Liver (tissue), 9 donors: ENCODE data around the gene AHI1. TPM values are rescaled to one million over a fixed set of nuclear protein-coding genes. Genes with fewer than 3 reads are reported as not detected.
A peak's percentile ranks its signal among the peaks of the same experiment; 100 is the strongest.

Experiments used
- DNase-seq: peaks from one replicate; pipeline ENCODE4 v3.0.0-alpha.2; 2017; ENCODE audit warnings: low spot score
- H3K27ac ChIP-seq, 2 donors: one replicate each; pipeline ENCODE4 v1.7.0; 2013; ENCODE audit warnings: inconsistent platforms in 2 of 2, low read length in 2 of 2, control low read depth in 1 of 2, low read depth in 1 of 2, mild to moderate bottlenecking in 1 of 2
- H3K27me3 ChIP-seq, 4 donors: one replicate each; pipeline versions ENCODE4 v1.6.1 to v1.7.0; 2013; ENCODE audit warnings: low read length in 3 of 4, inconsistent platforms in 1 of 4, mild to moderate bottlenecking in 1 of 4, moderate library complexity in 1 of 4; ENCODE audit not compliant: control insufficient read depth in 4 of 4, insufficient read depth in 4 of 4
- H3K36me3 ChIP-seq, 4 donors: one replicate each; pipeline versions ENCODE4 v1.6.1 to v1.7.0; 2013; ENCODE audit warnings: low read length in 3 of 4, mild to moderate bottlenecking in 3 of 4, low read depth in 1 of 4, moderate library complexity in 1 of 4; ENCODE audit not compliant: control insufficient read depth in 4 of 4, insufficient read depth in 3 of 4
- H3K4me1 ChIP-seq, 4 donors: one replicate each; pipeline versions ENCODE4 v1.6.1 to v1.7.0; 2013; ENCODE audit warnings: low read length in 3 of 4, mild to moderate bottlenecking in 3 of 4, moderate library complexity in 1 of 4; ENCODE audit not compliant: control insufficient read depth in 4 of 4, insufficient read depth in 4 of 4
- H3K4me3 ChIP-seq, 3 donors: one replicate each; pipeline versions ENCODE4 v1.6.1 to v1.7.0; 2013; ENCODE audit warnings: low read length in 3 of 3, control low read depth in 1 of 3, low read depth in 1 of 3, mild to moderate bottlenecking in 1 of 3
- H3K9ac ChIP-seq, 2 donors: one replicate each; pipeline ENCODE4 v1.7.0; 2013; ENCODE audit warnings: low read length in 2 of 2, mild to moderate bottlenecking in 2 of 2, moderate library complexity in 2 of 2, control low read depth in 1 of 2, low read depth in 1 of 2
- H3K9me3 ChIP-seq, 4 donors: one replicate each; pipeline versions ENCODE4 v1.6.1 to v1.7.0; 2013; ENCODE audit warnings: low read length in 3 of 4; ENCODE audit not compliant: control insufficient read depth in 4 of 4
- EGR1 ChIP-seq, 2 donors: IDR thresholded peaks; 2 replicates each; pipeline ENCODE4 v1.6.1; 2016 to 2018; ENCODE audit warnings: antibody characterized with exemption in 2 of 2, low read depth in 2 of 2
- FOXA1 ChIP-seq: IDR thresholded peaks from 2 replicates; pipeline ENCODE4 v1.6.1; 2016; ENCODE audit warnings: antibody characterized with exemption
- FOXA2 ChIP-seq: IDR thresholded peaks from 2 replicates; pipeline ENCODE4 v1.6.1; 2016; ENCODE audit warnings: antibody characterized with exemption
- GABPA ChIP-seq, 2 donors: IDR thresholded peaks in 1 of 2; conservative IDR thresholded peaks in 1 of 2; 2 replicates each; pipeline ENCODE4 v1.6.1; 2016; ENCODE audit warnings: antibody characterized with exemption in 2 of 2, mild to moderate bottlenecking in 1 of 2, moderate library complexity in 1 of 2
- HNF4A ChIP-seq, 2 donors: conservative IDR thresholded peaks; 2 replicates each; pipeline ENCODE4 v1.6.1; 2016; ENCODE audit warnings: antibody characterized with exemption in 2 of 2, mild to moderate bottlenecking in 2 of 2
- HNF4G ChIP-seq: IDR thresholded peaks from 2 replicates; pipeline ENCODE4 v1.6.1; 2016; ENCODE audit warnings: antibody characterized with exemption
- JUND ChIP-seq, 2 donors: IDR thresholded peaks; 2 replicates each; pipeline ENCODE4 v1.6.1; 2016; ENCODE audit warnings: antibody characterized with exemption in 2 of 2
- NR2F2 ChIP-seq: IDR thresholded peaks from 2 replicates; pipeline ENCODE4 v1.6.1; 2016; ENCODE audit warnings: antibody characterized with exemption
- RAD21 ChIP-seq, 2 donors: IDR thresholded peaks; 2 replicates each; pipeline ENCODE4 v1.6.1; 2016; ENCODE audit warnings: antibody characterized with exemption in 2 of 2, mild to moderate bottlenecking in 2 of 2
- RXRA ChIP-seq, 2 donors: IDR thresholded peaks; 2 replicates each; pipeline ENCODE4 v1.6.1; 2017 to 2018; ENCODE audit warnings: antibody characterized with exemption in 2 of 2, mild to moderate bottlenecking in 1 of 2
- SP1 ChIP-seq: IDR thresholded peaks from 2 replicates; pipeline ENCODE4 v1.6.1; 2018; ENCODE audit warnings: antibody characterized with exemption, mild to moderate bottlenecking
- TAF1 ChIP-seq: conservative IDR thresholded peaks from 2 replicates; pipeline ENCODE4 v1.6.1; 2016; ENCODE audit warnings: antibody characterized with exemption, mild to moderate bottlenecking
- YY1 ChIP-seq: IDR thresholded peaks from 2 replicates; pipeline ENCODE4 v1.6.1; 2016; ENCODE audit warnings: antibody characterized with exemption, mild to moderate bottlenecking
- WGBS: extraction: QIAGEN DNeasy Blood & Tissue Kit; methylation state at CpG from one replicate; pipeline ENCODE4 v1.1.7; 2013; 5-methylcytosine and 5-hydroxymethylcytosine counted together
- polyA plus RNA-seq, 2 donors: library from polyadenylated mRNA; stranded (reverse) in 1 of 2; unstranded in 1 of 2; fragments of 200-250 nt in 1 of 2; fragments of >200 nt in 1 of 2; fragmentation: Nextera tagmentation in 1 of 2; extraction: Ambion mirVana in 1 of 2; gene quantifications; one replicate each; pipeline versions ENCODE4 v1.2.1 to v1.2.3, GENCODE V29; 2013 to 2015
- total RNA-seq, 2 donors: library from RNA; depleted of rRNA; stranded (reverse); fragments of >200 nt; gene quantifications; one replicate each; pipeline ENCODE4 v1.2.3, GENCODE V29; 2014
- TF ChIP-seq, protein P1 (sequence below): IDR thresholded peaks from 2 replicates; pipeline ENCODE4 v1.6.1; 2016; ENCODE audit warnings: antibody characterized with exemption
- TF ChIP-seq, protein P2 (sequence below): IDR thresholded peaks from 2 replicates; pipeline ENCODE4 v1.6.1; 2016; ENCODE audit warnings: antibody characterized with exemption
- TF ChIP-seq, protein P3 (sequence below): fragments of 150-350 bp; IDR thresholded peaks from 2 replicates; pipeline ENCODE4 v1.5.1; 2017; ENCODE audit warnings: improper control_type of control experiment, low read depth, low read length; ENCODE audit not compliant: missing input control
- TF ChIP-seq, protein P4 (sequence below): IDR thresholded peaks from 2 replicates; pipeline ENCODE4 v1.6.1; 2016; ENCODE audit warnings: antibody characterized with exemption, mild to moderate bottlenecking
- TF ChIP-seq, protein P5 (sequence below): IDR thresholded peaks from 2 replicates; pipeline ENCODE4 v1.6.1; 2016; ENCODE audit warnings: antibody characterized with exemption
- donor health status: healthy.
- donor health status: healthy.
- donor health status: healthy.
- donor health status: healthy.
- donor health status: healthy.

The AHI1 gene
- total and polyA plus RNA-seq, 4 donors: 2.0 to 14.4 (median 9.0) TPM

DNA sequence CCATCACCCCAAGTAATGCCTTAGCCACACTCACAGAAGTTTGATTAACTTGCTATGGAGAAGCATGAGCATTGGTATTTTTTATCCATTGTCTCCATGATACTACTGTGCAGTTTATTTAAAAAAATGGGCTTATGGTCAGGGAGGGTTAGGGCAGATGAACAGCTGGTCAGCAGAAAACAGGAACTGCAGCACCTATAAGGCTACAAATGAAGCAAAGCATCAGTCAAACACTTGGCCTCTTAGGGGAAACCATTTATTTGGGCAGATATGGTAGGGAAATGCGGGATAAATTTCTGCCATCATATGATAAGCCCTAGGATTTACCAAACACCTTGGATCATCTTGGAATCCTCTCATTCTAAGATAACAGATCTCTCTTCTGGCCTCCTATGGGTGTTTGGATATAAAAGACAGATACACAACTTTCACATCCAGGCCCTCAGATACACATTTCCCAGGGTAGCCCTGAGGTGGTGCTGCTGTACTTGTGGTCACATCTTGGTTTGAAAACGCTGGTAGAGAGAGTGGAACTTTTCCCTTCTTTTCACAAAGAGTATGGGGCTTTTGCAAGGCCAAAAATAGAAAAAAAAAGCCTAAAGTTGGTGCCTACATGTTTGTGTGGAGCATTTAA is 42.8 kb upstream of the AHI1 start:
- Histone ChIP-seq H3K36me3 (no peaks in the 10 kb centered on the region), H3K9me3 (no peaks in the 10 kb centered on the region), H3K27ac (no peak overlapping the region), H3K9ac (no peak overlapping the region), H3K4me1 (no peaks in the 10 kb centered on the region), H3K4me3 (no peak overlapping the region), H3K27me3 (no peaks in the 10 kb centered on the region)
- DNase-seq: no peak
- 62% methylated on average over 2 of the region's 2 CpGs for WGBS
- peak; percentile 62 to 73 for TF ChIP-seq RAD21 (IDR thresholded peaks at IDR 0.05)
- TF ChIP-seq, protein P1, sequence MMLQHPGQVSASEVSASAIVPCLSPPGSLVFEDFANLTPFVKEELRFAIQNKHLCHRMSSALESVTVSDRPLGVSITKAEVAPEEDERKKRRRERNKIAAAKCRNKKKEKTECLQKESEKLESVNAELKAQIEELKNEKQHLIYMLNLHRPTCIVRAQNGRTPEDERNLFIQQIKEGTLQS: no peak

DNA sequence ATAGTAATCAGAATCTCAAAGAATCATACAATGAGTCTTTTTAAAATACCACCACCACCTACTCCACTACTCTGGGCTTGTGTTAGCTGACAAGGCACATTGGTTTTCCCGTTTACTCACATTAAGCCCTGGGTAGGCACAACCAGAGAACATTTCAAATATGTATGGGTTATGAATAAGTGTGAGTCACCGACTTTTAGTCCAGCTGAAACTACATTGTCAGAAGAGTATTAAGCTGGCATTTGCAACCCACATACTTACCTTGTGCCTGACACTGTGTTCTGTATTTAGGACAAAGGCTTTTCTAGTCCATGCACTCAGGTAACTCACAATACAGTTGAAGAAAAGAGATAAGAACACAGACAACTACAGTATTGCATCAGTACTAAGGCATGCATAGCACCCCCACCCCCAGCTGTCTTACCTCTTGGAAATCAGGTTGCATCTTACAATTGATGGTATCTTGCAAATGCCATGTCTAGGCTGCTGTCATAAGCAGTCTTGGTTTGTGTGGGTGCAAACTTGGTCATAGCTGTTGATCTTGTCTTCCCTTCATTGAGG is 40.3 kb upstream of the AHI1 start:
- Histone ChIP-seq H3K27ac (no peak overlapping the region), H3K9me3 (no peaks in the 10 kb centered on the region), H3K4me1 (no peaks in the 10 kb centered on the region), H3K27me3 (no peaks in the 10 kb centered on the region), H3K9ac (no peak overlapping the region), H3K36me3 (no peaks in the 10 kb centered on the region), H3K4me3 (no peak overlapping the region)
- TF ChIP-seq HNF4G: no peak
- TF ChIP-seq, protein P2, sequence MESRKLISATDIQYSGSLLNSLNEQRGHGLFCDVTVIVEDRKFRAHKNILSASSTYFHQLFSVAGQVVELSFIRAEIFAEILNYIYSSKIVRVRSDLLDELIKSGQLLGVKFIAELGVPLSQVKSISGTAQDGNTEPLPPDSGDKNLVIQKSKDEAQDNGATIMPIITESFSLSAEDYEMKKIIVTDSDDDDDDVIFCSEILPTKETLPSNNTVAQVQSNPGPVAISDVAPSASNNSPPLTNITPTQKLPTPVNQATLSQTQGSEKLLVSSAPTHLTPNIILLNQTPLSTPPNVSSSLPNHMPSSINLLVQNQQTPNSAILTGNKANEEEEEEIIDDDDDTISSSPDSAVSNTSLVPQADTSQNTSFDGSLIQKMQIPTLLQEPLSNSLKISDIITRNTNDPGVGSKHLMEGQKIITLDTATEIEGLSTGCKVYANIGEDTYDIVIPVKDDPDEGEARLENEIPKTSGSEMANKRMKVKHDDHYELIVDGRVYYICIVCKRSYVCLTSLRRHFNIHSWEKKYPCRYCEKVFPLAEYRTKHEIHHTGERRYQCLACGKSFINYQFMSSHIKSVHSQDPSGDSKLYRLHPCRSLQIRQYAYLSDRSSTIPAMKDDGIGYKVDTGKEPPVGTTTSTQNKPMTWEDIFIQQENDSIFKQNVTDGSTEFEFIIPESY: no peak
- no peak for TF ChIP-seq TAF1
- no peak for TF ChIP-seq EGR1 (IDR thresholded peaks at IDR 0.05; ENCODE audit: low read depth in 2 of 2)
- TF ChIP-seq, protein P1: no peak
- TF ChIP-seq GABPA (IDR thresholded peaks at IDR 0.05 in 1 of 2, conservative IDR thresholded peaks at IDR 0.05 in 1 of 2): no peak
- TF ChIP-seq, protein P3, sequence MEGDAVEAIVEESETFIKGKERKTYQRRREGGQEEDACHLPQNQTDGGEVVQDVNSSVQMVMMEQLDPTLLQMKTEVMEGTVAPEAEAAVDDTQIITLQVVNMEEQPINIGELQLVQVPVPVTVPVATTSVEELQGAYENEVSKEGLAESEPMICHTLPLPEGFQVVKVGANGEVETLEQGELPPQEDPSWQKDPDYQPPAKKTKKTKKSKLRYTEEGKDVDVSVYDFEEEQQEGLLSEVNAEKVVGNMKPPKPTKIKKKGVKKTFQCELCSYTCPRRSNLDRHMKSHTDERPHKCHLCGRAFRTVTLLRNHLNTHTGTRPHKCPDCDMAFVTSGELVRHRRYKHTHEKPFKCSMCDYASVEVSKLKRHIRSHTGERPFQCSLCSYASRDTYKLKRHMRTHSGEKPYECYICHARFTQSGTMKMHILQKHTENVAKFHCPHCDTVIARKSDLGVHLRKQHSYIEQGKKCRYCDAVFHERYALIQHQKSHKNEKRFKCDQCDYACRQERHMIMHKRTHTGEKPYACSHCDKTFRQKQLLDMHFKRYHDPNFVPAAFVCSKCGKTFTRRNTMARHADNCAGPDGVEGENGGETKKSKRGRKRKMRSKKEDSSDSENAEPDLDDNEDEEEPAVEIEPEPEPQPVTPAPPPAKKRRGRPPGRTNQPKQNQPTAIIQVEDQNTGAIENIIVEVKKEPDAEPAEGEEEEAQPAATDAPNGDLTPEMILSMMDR: no peak
- no peak for TF ChIP-seq NR2F2
- no peak for TF ChIP-seq FOXA2
- no peak for TF ChIP-seq YY1
- TF ChIP-seq, protein P4, sequence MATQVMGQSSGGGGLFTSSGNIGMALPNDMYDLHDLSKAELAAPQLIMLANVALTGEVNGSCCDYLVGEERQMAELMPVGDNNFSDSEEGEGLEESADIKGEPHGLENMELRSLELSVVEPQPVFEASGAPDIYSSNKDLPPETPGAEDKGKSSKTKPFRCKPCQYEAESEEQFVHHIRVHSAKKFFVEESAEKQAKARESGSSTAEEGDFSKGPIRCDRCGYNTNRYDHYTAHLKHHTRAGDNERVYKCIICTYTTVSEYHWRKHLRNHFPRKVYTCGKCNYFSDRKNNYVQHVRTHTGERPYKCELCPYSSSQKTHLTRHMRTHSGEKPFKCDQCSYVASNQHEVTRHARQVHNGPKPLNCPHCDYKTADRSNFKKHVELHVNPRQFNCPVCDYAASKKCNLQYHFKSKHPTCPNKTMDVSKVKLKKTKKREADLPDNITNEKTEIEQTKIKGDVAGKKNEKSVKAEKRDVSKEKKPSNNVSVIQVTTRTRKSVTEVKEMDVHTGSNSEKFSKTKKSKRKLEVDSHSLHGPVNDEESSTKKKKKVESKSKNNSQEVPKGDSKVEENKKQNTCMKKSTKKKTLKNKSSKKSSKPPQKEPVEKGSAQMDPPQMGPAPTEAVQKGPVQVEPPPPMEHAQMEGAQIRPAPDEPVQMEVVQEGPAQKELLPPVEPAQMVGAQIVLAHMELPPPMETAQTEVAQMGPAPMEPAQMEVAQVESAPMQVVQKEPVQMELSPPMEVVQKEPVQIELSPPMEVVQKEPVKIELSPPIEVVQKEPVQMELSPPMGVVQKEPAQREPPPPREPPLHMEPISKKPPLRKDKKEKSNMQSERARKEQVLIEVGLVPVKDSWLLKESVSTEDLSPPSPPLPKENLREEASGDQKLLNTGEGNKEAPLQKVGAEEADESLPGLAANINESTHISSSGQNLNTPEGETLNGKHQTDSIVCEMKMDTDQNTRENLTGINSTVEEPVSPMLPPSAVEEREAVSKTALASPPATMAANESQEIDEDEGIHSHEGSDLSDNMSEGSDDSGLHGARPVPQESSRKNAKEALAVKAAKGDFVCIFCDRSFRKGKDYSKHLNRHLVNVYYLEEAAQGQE: no peak
- TF ChIP-seq RAD21 (IDR thresholded peaks at IDR 0.05): no peak
- no peak for TF ChIP-seq JUND (IDR thresholded peaks at IDR 0.05)
- no peak for TF ChIP-seq FOXA1
- TF ChIP-seq, protein P5, sequence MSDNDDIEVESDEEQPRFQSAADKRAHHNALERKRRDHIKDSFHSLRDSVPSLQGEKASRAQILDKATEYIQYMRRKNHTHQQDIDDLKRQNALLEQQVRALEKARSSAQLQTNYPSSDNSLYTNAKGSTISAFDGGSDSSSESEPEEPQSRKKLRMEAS: no peak
- no peak for TF ChIP-seq HNF4A (conservative IDR thresholded peaks at IDR 0.05)
- no peak for TF ChIP-seq RXRA (IDR thresholded peaks at IDR 0.05)
- TF ChIP-seq SP1: no peak
- WGBS: 84% methylated on average over 2 of the region's 2 CpGs
- no peak for DNase-seq
